Activated CD4-positive, alpha-beta T cell treated with anti-CD3 and anti-CD28 coated beads, Interleukin-2, amount 50 U/mL, for 16 hours (primary cell): ENCODE measurements around the gene PITPNC1.
"Not testable (repeated sequence)": the region's sequence is repeated elsewhere in the genome, so short reads cannot be mapped to it uniquely, and the experiment has no call there.

Source experiments
- DNase-seq: peaks from one replicate; pipeline ENCODE4 v3.0.0-alpha.2; 2020

PITPNC1 gene

DNA sequence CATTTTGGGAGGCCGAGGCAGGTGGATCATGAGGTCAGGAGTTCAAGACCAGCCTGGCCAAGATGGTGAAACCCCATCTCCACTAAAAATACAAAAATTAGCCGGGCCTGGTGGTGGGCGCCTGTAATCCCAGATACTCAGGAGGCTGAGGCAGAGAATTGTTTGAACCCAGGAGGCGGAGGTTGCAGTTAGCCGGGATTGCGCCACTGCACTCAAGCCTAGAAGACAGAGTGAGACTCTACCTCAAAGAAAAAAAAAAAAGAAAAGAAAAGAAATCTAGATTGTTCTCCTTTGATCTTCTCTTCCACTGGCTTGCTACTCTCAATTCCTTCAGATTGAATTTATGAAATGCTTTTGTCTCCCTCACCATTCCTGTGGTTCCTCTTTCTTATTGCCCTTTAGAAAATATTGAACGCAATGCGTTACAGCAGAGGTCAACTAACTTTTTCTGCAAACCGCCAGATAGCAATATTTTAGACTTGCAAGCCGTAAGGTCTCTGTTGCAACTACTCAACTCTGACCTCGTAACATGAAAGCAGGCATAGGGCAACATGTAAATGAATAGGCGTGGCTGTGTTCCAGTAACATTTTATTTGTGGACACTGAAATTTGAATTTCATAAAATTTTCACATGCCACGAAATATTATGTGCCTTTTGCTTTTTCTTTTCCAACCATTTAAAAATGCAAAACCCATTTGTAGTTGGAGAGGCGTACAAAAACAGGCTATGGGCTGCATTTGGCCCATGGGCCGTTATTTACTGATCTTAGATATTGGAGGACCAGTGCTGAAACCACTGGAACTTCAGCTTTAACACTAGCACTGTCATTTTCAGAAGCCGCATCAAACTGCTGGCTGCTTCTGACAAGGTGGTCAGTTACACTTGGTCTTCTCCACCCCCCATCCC is 24.8 kb downstream of the PITPNC1 start:
- no peak for DNase-seq

DNA sequence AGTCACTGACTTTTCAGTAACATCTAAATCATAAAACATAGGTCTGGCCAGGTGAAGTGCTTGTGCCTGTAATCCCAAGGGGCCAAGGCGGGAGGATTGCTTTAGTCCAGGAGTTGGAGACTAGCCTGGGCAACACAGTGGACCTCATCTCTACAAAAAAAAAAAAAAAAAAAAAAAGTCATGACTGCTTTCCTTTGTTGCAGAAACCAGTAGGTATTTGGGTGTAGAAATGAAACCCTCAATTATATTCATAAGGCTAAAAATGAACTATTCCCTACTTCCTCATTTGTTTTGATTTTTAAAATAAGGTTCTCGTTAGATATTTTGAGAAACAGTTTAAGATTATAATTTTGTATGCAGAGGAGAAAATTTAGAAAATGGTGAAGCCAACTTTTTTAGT is 26.0 kb downstream of the PITPNC1 start:
- DNase-seq, result no peak

DNA sequence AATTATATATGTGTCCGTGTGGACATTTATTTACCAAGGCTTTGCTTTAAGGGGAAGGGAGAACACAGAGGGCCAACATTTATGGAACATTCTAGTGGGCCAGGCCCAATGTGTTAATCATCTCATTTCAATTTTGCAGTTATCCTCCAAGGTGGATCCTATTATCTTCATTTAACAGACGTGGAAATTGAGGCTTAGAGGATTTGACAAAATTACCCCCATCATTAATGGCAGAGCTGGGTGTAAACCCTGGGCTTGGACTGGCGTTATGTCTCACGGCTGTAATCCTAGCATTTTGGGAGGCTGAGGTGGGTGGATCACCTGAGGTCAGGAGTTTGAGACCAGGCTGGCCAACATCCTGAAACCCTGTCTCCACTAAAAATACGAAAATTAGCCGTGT is 26.4 kb downstream of the PITPNC1 start:
- no peak for DNase-seq

DNA sequence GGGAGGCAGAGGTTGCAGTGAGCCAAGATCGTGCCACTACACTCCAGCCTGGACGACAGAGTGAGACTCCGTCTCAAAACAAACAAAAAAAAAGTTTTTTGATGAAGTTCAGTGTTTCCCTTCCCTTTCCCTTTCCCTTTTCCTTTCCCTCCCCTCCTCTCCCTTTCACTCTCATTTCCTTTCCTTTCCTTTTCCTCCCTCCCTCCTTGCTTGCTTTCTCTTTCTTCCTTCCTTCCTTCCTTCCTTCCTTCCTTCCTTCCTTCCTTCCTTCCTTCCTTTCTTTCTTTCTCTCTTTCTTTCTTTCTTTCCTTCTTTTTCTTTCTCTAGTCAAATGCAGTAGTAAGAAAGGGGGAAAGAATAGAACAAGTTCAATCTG is 31.4 kb downstream of the PITPNC1 start:
- not testable (repeated sequence) for DNase-seq

DNA sequence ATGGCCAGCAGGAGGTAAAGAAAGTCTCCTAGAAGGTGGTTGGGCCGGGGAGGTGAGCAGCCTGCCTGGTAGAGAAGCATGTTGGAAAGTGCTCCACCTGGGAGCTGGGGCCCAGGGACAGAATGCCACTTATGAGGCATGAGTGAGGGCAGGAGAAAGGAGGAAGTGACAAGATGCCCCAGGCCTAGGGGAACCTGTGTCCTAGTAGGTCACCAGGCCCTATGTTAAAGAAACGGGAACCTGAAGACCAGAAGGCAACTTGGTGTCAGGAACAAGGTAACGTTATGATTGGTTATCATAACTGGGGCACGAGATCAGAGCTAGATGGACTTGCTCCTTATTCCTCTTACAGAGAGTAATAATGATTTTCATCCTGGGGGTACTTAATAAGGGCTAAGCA is 34.3 kb downstream of the PITPNC1 start:
- no peak for DNase-seq

DNA sequence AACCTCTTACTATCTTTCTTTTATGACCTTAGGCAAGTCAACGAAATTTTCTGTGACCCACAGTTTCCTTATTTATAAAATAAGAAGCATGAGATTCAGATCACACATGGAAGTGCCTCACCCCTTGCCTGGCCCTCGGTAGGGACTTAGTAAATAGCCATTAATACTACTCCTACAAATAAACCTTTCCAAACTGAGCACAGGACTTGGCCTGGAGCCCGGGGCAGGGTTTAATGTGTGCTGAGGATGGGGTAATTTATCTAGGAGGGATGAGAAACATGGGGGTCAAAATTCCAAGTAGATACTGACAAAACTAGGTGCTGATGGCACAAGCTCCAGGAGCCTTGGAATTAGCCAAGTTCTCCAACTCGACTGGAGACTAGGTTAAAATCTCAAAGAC is 35.0 kb downstream of the PITPNC1 start:
- no peak for DNase-seq

DNA sequence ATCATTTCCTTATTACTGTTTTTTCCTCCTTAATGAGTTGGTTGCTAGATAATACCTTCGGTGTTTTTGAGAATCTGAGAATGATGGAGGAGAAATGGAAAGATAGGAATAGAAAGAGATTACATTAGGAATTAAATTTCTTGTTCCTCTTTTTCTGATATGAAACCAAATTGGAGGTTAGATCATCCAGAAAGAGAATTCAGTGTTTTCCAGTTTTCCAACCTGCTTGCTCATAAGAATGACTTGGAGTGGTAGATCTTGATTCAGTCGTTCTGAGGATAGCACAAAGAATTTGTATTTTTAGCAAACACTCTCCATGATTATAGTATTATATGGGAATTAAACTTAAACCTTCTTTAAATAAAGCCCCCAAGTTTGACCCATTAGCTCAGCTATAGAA is 35.9 kb downstream of the PITPNC1 start:
- no peak for DNase-seq

DNA sequence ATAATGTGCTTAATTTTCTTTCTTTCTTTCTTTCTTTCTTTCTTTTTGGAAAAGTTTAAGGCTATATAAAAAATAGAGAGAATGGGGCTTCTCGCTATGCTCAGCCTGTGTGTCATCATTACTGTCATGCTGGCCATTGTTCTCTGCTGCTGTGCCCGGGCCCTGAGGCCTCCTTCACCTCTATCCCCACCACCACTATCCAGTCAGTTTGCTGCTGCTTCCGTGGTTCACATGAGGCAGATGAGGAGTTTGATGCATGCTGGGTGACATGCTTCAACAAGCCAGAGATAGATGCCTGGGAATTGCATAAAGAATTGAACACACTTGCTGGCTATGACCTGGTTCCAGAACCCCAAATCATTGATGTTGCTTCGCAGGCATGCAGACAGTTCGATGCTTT is 36.3 kb downstream of the PITPNC1 start:
- DNase-seq, result no peak

DNA sequence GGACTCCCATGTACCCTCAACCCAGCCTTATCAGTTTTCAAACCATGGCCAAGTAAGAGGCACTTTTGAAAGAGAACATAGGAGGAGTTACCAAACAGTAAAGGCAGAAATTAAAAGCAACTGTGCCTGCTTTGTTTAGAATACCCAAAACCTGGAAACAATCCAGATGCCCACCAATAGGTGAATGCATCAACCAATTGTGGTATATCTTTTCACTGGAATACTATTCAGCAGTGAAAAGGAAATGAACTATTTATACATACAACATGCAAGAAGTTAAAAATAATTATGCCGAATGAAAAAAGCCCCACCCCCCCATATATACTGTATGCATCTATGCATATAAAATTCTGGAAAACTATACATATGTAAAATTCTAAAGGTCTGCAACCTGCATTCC is 37.0 kb downstream of the PITPNC1 start:
- no peak for DNase-seq

DNA sequence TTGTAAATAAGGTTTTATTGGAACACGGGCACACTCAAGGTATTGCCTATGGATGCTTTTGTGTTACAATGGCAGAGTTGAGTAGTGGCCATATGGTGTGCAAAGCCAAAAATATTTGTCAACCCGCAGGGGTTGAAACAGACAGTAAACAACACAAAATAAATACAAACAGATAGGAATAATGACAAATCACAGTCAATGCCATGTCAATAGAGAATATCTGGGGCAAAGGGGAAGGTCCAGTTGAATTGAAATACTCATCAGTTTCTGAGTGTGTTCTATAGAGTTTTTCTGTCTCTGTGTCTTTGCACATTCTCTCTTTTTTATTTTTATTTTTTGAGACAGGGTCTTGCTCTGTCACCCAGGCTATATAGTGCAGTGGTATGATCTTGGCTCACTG is 37.5 kb downstream of the PITPNC1 start:
- no peak for DNase-seq

DNA sequence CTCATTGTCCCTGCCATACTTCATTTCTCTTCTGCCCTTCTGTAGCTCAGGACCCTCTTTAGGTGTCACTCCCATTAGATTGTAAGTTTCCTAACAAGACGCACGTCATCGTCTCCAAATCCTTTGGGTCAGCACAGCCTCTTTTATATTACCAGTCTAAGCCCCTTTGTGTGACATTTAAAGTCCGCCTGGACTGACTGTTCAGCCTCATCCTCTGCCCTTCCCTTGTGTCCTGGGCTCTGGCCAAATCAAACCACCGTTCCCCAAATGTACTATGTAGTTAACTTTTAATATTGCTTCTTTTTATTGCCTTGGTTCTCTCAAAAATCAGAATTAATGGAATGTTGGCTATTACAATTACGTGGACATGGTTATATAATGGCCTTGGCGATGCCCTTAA is 38.2 kb downstream of the PITPNC1 start:
- no peak for DNase-seq

DNA sequence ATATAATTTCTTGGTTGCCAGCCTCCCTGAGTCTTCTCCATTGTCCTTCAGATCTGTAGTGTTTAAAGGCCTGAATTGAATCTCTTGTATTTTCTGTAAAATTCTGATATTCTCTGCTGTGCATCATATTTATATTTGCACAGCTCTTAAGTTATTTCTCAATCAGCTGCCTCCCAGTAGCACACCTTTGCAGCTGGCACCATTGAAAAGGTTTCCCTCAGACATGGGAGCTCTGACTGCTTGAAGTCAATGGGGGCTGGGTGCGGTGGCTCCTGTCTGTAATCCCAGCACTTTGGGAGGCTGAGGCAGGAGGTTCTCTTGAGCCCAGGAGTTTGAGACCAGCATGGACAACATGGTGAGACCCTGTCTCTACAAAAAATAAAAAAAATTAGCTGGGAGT is 40.4 kb downstream of the PITPNC1 start:
- no peak for DNase-seq

DNA sequence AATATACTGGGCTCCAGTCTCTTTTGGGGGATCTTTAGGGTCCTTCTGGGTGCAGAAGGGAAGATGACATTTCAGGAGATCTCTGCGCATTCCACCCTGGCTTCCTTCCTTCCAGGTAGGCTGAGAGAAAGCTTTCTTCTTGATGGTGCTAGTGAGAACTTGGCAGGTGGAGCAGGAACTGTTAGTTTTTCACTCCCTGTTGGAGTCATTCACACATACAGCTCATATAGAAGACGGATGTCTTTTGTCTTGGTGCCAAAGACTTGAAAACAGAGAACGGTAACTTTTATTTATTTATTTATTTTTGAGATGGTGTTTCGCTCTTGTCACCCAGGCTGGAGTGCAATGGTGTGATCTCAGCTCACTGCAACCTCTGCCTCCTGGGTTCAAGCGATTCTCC is 43.9 kb downstream of the PITPNC1 start:
- no peak for DNase-seq

DNA sequence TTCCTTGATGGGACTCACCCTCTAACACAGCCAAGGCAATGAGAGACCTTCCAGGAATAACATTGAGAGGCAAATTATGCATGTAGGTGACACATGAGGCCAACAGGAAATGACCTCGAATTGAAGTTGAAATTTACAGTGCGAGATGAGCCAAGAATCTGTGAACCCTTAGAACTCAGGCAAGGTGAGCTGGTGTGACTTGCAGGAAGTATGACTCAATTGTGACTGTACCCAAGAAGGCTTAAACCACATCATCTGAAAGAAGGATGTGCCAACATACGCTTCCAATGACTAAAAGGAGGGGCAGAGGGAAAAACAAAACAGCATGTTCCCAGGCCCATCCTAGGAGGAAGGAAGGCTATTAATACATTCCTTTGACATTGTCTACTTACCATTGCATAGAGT is 44.8 kb downstream of the PITPNC1 start:
- DNase-seq, result peak; percentile 91

DNA sequence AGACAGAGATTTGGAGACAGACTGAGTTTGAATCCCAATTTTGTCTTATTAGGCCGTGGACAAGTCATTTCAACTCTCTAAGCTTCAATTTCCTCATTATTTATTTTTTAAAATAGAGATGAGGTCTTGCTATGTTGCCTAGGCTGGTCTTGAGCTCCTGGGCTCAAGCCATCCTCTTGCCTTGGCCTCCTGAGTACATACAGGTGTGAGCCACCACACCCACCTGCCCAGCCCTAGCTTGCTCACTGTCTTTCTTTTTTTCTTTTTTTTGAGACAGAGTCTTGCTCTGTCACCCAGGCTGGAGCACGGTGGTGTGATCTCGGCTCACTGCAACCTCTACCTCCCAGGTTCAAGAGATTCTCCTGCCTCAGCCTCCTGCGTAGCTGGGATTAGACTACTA is 45.2 kb downstream of the PITPNC1 start:
- not testable (repeated sequence) for DNase-seq

DNA sequence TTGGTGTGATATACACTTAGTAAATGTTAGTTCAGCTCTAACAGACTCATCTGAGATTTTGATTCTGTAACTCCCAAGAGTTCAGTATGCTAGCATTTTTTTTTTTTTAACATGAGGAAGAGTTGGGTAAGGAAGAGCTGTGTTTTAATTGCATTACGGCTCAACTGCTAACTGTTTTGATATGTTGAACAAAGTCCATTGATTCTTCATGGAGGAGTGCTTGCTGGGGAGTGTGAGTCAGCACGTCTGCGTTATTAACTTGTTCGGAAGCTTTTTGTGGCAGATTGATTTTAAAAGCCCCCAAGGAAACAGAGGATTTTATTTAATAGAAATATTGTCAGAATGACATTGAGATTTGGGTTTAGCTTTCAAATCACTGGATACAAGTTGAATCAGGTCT is 45.8 kb downstream of the PITPNC1 start:
- no peak for DNase-seq

DNA sequence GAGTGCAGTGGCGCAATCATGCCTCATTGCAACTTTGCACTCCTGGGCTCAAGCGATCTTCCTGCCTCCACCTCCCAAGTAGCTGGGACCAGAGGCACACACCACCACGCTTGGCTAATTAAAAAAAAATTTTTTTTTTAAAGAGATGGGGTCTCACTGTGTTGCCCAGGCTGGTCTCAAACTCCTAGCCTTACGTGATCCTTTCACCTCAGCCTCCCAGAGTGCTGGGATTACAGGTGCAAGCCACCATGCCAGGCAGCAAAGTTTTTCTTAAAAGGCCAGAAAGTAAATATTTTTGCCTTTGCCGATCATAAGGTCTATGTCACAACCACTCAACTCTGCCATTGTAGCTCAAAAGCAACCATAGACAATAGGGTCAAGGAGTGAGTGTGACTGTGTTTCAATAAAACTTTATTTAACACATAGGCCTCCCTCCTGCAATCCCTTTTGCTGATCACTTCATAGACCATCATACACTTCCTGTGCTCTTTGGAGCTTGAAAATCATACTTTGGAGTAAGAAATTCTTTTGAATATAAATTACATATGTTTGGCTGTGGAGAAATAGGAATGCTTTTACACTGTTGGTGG is 48.6 kb downstream of the PITPNC1 start:
- DNase-seq, result no peak

DNA sequence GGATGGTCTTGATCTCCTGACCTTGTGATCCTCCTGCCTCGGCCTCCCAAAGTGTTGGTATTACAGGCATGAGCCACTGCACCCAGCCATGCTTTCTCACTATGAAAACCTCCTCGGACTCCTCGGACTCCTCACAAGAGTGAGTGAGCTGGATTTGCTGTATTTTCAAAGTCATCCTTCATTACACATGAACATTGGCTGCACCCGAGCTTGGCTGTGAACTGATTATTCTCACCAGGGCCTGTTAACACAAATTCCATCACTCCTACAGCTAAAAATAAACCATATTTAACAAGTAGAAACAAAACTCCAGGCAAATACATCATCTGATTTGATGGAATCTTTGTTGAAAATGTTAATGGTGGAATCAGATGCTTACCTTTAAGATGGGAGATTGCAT is 50.3 kb downstream of the PITPNC1 start:
- DNase-seq, result no peak

DNA sequence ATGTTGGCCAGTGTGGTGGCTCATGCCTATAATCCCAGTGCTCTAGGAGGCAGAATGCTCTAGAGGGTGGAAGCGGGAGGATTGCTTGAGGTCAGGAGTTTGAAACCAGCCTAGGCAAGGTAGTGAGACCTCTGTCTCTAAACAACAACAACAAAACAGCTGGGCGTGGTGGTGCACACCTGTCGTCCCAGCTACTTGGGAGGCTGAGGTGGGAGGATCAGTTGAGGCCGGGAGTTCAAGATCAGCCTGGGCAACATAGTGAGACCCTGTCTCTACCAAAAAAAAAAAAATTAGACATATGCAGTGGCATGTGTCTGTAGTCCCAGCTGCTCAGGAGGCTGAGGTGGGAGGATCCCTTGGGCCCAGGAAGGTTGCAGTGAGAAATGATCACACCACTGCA is 53.4 kb downstream of the PITPNC1 start:
- DNase-seq, result not testable (repeated sequence)

DNA sequence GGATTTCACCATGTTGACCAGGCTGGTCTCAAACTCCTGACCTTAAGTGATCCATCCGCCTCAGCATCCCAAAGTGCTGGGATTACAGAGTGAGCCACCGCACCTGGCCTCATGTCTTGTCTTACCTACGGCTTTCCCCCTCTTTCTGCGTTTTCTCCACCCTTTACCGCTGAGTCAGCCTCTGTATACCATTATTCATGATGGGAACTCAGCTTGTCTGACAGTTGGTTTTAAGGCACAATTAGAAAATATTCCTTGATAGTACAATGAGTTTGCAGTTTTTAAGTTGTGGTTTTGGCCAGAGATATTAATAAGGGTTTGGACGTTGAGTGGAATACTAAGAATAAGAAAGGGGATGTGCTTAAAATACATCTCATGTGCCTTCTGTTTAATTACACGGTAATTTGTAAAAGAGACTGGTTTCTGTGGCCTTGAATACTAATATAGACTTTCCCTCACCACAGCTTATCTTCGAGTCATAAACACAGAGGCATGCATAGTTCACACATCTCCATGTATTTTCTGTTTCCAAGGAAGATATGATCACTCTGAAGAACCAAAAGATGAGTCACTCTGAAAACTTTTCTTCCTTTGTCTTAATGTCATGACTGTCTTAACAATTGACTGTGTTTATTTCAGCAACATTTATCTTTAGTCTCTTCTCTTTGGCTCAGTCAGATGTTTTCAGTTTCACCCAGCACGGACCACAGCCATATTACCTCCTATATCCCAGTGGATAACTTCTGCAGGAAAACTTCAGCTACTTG is 54.4 kb downstream of the PITPNC1 start:
- peak; percentile 85 for DNase-seq

DNA sequence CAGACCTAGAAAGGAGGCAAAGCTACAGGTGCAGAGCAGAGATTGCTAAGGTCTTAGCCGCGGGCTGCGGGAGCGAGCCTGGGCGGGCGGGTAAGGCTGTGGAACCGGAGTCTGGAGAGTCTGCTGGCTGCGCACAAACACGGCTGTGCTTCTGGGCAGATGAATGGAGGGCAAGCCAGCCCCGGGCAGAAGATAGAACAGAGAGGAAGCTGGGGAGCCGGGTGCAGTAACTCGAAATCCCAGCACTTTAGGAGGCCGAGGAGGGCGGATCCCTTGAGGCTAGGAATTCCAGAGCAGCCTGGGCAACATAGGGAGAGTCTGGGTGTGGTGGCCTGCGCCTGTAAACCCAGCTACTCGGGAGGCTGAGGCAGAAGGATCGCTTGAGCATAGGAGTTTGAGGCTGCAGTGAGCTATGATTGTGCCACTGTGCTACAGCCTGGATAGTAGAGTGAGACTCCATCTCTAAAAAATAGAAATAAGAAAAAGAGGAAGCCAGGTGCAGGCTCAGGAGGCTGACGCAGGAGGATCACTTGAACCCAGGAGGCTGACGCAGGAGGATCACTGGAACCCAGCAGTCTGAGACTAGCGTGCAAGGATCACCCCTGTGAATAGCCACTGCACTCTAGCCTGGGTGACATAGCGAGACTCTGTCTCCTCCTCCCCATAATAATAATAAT is 56.3 kb downstream of the PITPNC1 start:
- no peak for DNase-seq

DNA sequence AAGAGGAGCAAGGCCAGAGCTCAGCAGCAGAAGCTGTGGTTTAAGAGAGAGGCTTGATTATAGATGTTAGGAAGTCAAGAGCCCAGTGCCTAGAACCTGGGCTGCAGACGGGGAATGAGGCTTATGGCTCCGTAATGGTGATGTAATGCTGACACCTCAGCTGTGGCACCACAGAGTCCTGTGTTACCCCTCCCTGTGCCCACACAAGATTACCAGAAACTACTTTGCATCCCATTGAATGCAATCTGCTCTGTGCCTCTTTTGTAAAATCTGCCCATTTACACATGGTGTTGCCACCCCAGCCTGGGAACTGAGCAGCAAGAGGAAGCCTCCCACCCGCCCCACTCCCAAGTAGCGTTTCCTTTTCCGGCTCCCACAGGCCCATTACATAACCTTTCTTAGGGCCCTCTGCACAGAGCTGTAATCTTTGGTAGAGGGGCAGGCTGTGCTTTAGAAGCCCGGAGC is 57.0 kb downstream of the PITPNC1 start:
- peak; percentile 62 for DNase-seq

DNA sequence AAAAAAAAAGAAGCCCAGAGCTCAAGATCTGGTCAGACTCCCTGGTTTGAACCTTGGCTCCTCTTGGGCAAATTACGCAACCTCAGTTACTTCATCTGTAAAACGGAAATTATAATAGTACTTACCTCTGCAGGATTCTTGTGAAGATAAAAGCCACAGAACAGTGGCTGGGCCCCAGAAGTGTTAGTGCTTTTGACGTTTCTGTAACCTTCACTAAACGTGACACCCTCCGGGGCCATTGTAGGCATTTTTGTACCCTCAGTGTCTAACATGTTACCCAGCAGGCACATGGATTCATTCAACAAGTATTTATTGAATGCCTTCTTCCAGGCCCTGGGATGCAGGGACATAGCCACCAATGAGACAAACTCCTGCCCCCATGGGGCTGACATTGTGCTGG is 58.0 kb downstream of the PITPNC1 start:
- DNase-seq, result peak; percentile 82
